ENCODE data around the gene BUD31. TPM values are rescaled to one million over a fixed set of nuclear protein-coding genes. Genes with fewer than 3 reads are reported as not detected.

BUD31 gene
- total and polyA plus RNA-seq, 9 of the 15 experiments (the other 6 are each of a cell fraction or from before 2014, with no cell fraction given) = 105 to 342 (median 247) TPM

GRCh38 chr7:99380032-99380822, 28.5 kb upstream of the BUD31 start (continued):
- TF ChIP-seq CXXC5 (CRISPR knock-in tag; IDR thresholded peaks at IDR 0.05) (peak; percentile 19; the same call in 1 of the 2 replicates), HES1 (IDR thresholded peaks at IDR 0.05; ENCODE audit: low read depth) (no peak), BHLHE40 (IDR thresholded peaks at IDR 0.05; ENCODE audit: low read length) (no peak; the same call in 1 of the 2 replicates), GMEB1 (CRISPR knock-in tag; IDR thresholded peaks at IDR 0.05) (no peak), RHOXF2B (CRISPR knock-in tag; conservative IDR thresholded peaks at IDR 0.05) (no peak), ZNF316 (IDR thresholded peaks at IDR 0.05) (peak; percentile 53), SAFB2 (IDR thresholded peaks at IDR 0.05; ENCODE audit: borderline replicate concordance, low read depth, low read length, severe bottlenecking) (no peak), JUND (IDR thresholded peaks at IDR 0.05; ENCODE audit: borderline replicate concordance, low read depth, low read length) (no peak), JUND (tag; IDR thresholded peaks at IDR 0.05; ENCODE audit: borderline replicate concordance, low read depth, low read length) (peak; percentile 36; the same call in 1 of the 3 replicates), ZBTB2 (IDR thresholded peaks at IDR 0.05) (no peak), LEF1 (IDR thresholded peaks at IDR 0.05) (peak; percentile 68; the same call in 1 of the 2 replicates), ZNF583 (CRISPR knock-in tag; IDR thresholded peaks at IDR 0.05) (no peak), SMARCE1 (IDR thresholded peaks at IDR 0.05) (peak; percentile 72; the same call in 1 of the 2 replicates), ATF7 (IDR thresholded peaks at IDR 0.05) (0 out of 2 replicates have a peak, but pooled peaks have one; percentile 39), ZNF699 (CRISPR knock-in tag; IDR thresholded peaks at IDR 0.05; ENCODE audit: insufficient replicate concordance) (peak; percentile 25), TFAP4 (CRISPR knock-in tag; IDR thresholded peaks at IDR 0.05; ENCODE audit: borderline replicate concordance) (peak; percentile 66; the same call in 1 of the 2 replicates), HMBOX1 (IDR thresholded peaks at IDR 0.05) (peak; percentile 54; the same call in 1 of the 2 replicates), CBX2 (IDR thresholded peaks at IDR 0.05; ENCODE audit: insufficient read depth, low read length, poor library complexity, severe bottlenecking) (no peak), TRIM25 (IDR thresholded peaks at IDR 0.05; ENCODE audit: borderline replicate concordance) (no peak), ZNF175 (CRISPR knock-in tag; IDR thresholded peaks at IDR 0.05; ENCODE audit: low read depth) (no peak)
